Measurements from ENCODE around the gene CASD1. TPM values are rescaled to one million over a fixed set of nuclear protein-coding genes. Genes with fewer than 3 reads are reported as not detected.
A peak's percentile ranks its signal among the peaks of the same experiment; 100 is the strongest.

Gene CASD1
- total and polyA plus RNA-seq, 4 donors, result 9.6 to 73.9 (median 26.3) TPM

GRCh38 chr7:94478648-94479214 lies 30.9 kb upstream of the CASD1 start:
- no peak for TF ChIP-seq CTCF (IDR thresholded peaks at IDR 0.05; ENCODE audit: control extremely low read depth, extremely low read depth)
- H3K36me3 ChIP-seq (ENCODE audit: control insufficient read depth in 4 of 4, insufficient read depth in 4 of 4, low read length in 4 of 4), result no peaks in the 10 kb centered on the region
- H3K4me3 ChIP-seq, result no peak overlapping the region
- DNase-seq (no peak), ATAC-seq (ENCODE audit: insufficient read depth, low FRiP score) (no peak)
- no peaks in the 10 kb centered on the region for H3K4me1 ChIP-seq (ENCODE audit: control insufficient read depth in 5 of 5, insufficient read depth in 5 of 5, low read length in 5 of 5)
- H3K27ac ChIP-seq (ENCODE audit: low read depth in 1 of 2, low read length in 1 of 2), result no peak overlapping the region
- WGBS, 2 donors, result 79 to 98% methylated on average over 3 of the region's 3 CpGs
- H3K27me3 ChIP-seq (ENCODE audit: control insufficient read depth in 3 of 3, insufficient read depth in 3 of 3, low read length in 2 of 3), result no peaks in the 10 kb centered on the region
- no peak overlapping the region for H3K9ac ChIP-seq (ENCODE audit: insufficient read depth in 1 of 2, low read length in 2 of 2)
- H3K9me3 ChIP-seq (ENCODE audit: control insufficient read depth in 4 of 4, insufficient read depth in 3 of 4, low read length in 3 of 4), result no peaks in the 10 kb centered on the region

- ATAC-seq (ENCODE audit: insufficient read depth, low FRiP score) (no peak), DNase-seq (peak in 1 of 3 donors; percentile 3)
- 67 to 75% methylated on average over 3 of the region's 3 CpGs for WGBS, 2 donors
- Histone ChIP-seq H3K4me1 (ENCODE audit: control insufficient read depth in 5 of 5, insufficient read depth in 5 of 5, low read length in 5 of 5) (no peaks in the 10 kb centered on the region), H3K36me3 (ENCODE audit: control insufficient read depth in 4 of 4, insufficient read depth in 4 of 4, low read length in 4 of 4) (no peaks in the 10 kb centered on the region), H3K27ac (ENCODE audit: low read depth in 1 of 2, low read length in 1 of 2) (peak overlapping the region in 1 of 2 donors; percentile 53), H3K27me3 (ENCODE audit: control insufficient read depth in 3 of 3, insufficient read depth in 3 of 3, low read length in 2 of 3) (no peaks in the 10 kb centered on the region), H3K9ac (ENCODE audit: insufficient read depth in 1 of 2, low read length in 2 of 2) (no peak overlapping the region), H3K4me3 (no peak overlapping the region), H3K9me3 (ENCODE audit: control insufficient read depth in 4 of 4, insufficient read depth in 3 of 4, low read length in 3 of 4) (no peaks in the 10 kb centered on the region)
- no peak for TF ChIP-seq CTCF (IDR thresholded peaks at IDR 0.05; ENCODE audit: control extremely low read depth, extremely low read depth)
Observed at GRCh38 chr7:94481279-94481678, 28.3 kb upstream of the CASD1 start.

- H3K36me3 ChIP-seq (ENCODE audit: control insufficient read depth in 4 of 4, insufficient read depth in 4 of 4, low read length in 4 of 4), result no peaks in the 10 kb centered on the region
- TF ChIP-seq CTCF (IDR thresholded peaks at IDR 0.05; ENCODE audit: control extremely low read depth, extremely low read depth), result no peak
- no peak overlapping the region for H3K9ac ChIP-seq (ENCODE audit: insufficient read depth in 1 of 2, low read length in 2 of 2)
- H3K4me3 ChIP-seq, result no peak overlapping the region
- H3K9me3 ChIP-seq (ENCODE audit: control insufficient read depth in 4 of 4, insufficient read depth in 3 of 4, low read length in 3 of 4), result no peaks in the 10 kb centered on the region
- no peaks in the 10 kb centered on the region for H3K4me1 ChIP-seq (ENCODE audit: control insufficient read depth in 5 of 5, insufficient read depth in 5 of 5, low read length in 5 of 5)
- no peak for DNase-seq
- ATAC-seq (ENCODE audit: insufficient read depth, low FRiP score), result no peak
- H3K27ac ChIP-seq (ENCODE audit: low read depth in 1 of 2, low read length in 1 of 2), result no peak overlapping the region
- no peaks in the 10 kb centered on the region for H3K27me3 ChIP-seq (ENCODE audit: control insufficient read depth in 3 of 3, insufficient read depth in 3 of 3, low read length in 2 of 3)
- 92 to 95% methylated on average over 9 of the region's 9 CpGs for WGBS, 2 donors
Observed at GRCh38 chr7:94482796-94483195, 26.8 kb upstream of the CASD1 start.

- 95 to 100% methylated on average over 2 of the region's 2 CpGs for WGBS, 2 donors
- H3K27ac ChIP-seq (ENCODE audit: low read depth in 1 of 2, low read length in 1 of 2), result no peak overlapping the region
- no peaks in the 10 kb centered on the region for H3K36me3 ChIP-seq (ENCODE audit: control insufficient read depth in 4 of 4, insufficient read depth in 4 of 4, low read length in 4 of 4)
- TF ChIP-seq CTCF (IDR thresholded peaks at IDR 0.05; ENCODE audit: control extremely low read depth, extremely low read depth), result no peak
- no peak for ATAC-seq (ENCODE audit: insufficient read depth, low FRiP score)
- no peak overlapping the region for H3K9ac ChIP-seq (ENCODE audit: insufficient read depth in 1 of 2, low read length in 2 of 2)
- no peaks in the 10 kb centered on the region for H3K9me3 ChIP-seq (ENCODE audit: control insufficient read depth in 4 of 4, insufficient read depth in 3 of 4, low read length in 3 of 4)
- DNase-seq, result no peak
- no peaks in the 10 kb centered on the region for H3K27me3 ChIP-seq (ENCODE audit: control insufficient read depth in 3 of 3, insufficient read depth in 3 of 3, low read length in 2 of 3)
- no peaks in the 10 kb centered on the region for H3K4me1 ChIP-seq (ENCODE audit: control insufficient read depth in 5 of 5, insufficient read depth in 5 of 5, low read length in 5 of 5)
- no peak overlapping the region for H3K4me3 ChIP-seq
Observed at GRCh38 chr7:94483843-94484242, 25.8 kb upstream of the CASD1 start.
